HG03095 (cell line): ENCODE results near the gene CLUH.

Source experiments
- ATAC-seq: cut with Tn5 transposase; IDR thresholded peaks from one replicate; pipeline ENCODE4 v1.9.1; 2021; ENCODE audit warnings: moderate library complexity; ENCODE audit not compliant: unreplicated experiment

CLUH gene, protein sequence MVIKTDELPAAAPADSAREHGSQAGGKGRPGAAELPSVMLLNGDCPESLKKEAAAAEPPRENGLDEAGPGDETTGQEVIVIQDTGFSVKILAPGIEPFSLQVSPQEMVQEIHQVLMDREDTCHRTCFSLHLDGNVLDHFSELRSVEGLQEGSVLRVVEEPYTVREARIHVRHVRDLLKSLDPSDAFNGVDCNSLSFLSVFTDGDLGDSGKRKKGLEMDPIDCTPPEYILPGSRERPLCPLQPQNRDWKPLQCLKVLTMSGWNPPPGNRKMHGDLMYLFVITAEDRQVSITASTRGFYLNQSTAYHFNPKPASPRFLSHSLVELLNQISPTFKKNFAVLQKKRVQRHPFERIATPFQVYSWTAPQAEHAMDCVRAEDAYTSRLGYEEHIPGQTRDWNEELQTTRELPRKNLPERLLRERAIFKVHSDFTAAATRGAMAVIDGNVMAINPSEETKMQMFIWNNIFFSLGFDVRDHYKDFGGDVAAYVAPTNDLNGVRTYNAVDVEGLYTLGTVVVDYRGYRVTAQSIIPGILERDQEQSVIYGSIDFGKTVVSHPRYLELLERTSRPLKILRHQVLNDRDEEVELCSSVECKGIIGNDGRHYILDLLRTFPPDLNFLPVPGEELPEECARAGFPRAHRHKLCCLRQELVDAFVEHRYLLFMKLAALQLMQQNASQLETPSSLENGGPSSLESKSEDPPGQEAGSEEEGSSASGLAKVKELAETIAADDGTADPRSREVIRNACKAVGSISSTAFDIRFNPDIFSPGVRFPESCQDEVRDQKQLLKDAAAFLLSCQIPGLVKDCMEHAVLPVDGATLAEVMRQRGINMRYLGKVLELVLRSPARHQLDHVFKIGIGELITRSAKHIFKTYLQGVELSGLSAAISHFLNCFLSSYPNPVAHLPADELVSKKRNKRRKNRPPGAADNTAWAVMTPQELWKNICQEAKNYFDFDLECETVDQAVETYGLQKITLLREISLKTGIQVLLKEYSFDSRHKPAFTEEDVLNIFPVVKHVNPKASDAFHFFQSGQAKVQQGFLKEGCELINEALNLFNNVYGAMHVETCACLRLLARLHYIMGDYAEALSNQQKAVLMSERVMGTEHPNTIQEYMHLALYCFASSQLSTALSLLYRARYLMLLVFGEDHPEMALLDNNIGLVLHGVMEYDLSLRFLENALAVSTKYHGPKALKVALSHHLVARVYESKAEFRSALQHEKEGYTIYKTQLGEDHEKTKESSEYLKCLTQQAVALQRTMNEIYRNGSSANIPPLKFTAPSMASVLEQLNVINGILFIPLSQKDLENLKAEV (N-terminal part only)

DNA sequence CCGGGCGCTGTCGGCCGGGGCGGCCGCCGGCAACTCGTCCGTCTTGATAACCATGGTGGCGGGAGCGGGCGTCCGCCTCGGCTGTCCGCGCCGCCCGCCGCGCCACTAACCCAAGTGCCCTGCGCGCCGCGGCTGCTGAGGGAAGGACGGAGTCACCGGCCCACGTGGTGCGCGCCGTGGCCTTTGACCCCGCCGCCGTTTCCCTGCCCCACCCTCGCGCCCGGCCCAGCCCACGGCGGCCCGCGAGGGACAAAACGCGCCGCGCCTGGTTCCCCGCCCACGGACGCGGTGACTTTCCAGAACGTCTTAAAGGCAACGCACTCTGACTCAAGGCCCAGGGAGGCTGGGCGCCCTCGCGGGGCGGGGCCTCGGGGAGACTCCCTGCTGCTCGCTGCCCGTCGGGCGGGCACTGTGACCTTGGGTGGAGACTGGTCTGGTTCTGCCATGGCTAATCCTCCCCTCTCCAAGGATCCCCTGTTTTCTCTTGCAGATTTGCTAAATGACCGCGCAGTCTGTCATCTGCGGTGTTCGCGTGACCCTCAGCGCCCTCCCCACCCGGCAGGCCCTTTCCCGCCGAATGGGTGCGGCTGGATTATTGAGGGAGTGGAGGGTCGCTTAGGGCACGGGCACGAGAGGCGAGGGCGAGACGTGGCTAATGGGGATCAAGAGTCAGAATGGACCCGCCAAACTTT is at the start of gene CLUH:
TSS of gene CLUH (minus strand) at position 157 of the 692 bp plus-strand sequence. CDS start at position 54, 103 bp downstream.
- peak; percentile 49 for ATAC-seq

DNA sequence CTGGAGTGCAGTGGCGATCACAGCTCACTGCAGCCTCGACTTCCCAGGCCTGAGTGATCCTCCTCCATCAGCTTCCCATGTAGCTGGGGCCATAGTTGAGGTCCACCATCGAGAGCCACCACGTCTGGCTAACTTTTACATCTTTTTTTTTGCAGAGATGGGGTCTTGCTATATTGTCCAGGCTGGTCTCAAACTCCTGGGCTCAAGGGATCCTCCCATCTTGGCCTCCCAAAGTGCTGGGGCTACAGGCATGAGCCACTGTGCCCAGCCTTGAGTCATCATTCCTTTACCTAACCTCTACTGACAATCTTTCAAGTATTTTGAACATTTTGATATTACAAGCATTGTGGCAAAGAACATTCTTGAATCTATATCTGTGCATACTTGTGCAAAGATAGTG is 47.3 kb upstream of the CLUH start:
- ATAC-seq = no peak

DNA sequence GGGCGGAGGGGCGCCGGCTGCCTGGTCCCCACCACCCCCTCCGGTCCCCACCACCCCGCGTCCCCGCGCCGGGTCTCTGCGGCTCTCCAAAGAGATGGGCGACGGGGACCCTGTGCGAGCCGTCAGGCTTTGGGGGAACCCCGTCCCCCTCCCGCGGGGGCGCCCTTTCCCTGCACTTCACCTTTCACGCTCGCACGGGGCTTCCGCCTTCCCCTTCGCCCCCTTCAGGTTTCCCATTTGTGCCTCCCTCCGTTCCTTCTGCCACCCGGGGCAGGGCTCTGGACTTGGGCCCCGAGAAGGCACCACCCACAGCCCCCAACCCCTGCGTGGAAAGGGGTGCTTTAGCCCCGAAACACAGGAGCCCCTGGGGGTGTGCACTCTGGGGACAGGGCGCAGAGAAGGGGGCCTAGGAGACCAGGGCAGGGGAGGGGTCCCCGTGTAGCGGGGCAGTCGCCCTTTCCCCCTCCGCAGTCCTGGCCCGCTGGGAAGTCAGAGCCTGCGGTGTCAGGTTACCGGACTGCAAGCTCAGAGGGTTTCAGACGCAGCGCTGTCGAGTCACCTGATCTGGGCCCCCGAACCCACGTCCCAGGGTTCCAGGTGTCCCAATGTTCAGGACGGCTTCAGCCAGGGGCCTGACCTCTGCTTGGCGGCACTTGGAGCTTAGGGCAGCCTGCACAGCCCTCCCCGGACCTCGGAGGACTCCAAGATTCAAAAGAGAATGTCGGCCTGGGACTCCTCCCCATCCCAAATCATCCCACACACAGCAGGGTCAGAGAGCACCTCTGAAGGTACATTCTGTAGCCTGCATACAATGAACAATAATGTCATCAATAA is 44.5 kb upstream of the CLUH start:
- ATAC-seq = no peak

DNA sequence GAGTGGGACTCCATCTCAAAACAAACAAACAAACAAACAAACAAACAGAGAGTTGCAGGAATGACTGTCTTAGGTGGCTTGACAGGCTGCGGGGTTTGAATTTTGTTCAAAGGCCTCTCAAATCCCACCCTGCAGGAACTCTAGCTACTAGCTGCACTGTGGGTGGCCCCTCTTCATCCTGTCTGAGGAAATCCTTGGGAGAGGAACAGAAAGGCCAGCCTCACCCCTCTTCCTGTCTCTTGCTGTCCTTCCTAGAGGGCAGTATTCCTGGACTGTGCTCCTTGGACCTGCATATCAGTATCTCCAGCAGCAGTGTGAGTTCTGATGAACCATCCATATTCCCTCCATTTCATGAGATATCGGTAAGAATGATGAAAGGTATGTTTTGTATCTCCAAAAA is 39.9 kb upstream of the CLUH start:
- ATAC-seq = no peak

DNA sequence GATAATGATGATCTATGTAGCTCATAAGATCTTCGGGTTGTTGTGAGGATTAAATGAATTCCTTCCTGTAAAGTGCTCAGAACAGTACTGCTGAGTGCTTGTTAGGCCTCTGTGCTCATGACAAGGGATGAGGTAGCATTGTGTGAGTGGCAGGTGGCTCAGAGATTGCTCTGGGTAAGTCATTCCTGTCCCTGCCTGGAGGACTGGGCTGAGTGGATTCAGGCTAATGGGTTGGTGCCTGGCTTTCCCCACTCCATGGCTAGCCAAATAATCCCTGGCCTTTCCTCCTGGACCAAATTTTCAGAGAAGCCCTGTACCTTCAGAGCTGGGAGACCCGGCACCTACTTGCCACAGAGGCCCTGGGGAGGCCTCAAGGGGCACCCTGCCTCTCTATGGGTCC is 39.2 kb upstream of the CLUH start:
- no peak for ATAC-seq

DNA sequence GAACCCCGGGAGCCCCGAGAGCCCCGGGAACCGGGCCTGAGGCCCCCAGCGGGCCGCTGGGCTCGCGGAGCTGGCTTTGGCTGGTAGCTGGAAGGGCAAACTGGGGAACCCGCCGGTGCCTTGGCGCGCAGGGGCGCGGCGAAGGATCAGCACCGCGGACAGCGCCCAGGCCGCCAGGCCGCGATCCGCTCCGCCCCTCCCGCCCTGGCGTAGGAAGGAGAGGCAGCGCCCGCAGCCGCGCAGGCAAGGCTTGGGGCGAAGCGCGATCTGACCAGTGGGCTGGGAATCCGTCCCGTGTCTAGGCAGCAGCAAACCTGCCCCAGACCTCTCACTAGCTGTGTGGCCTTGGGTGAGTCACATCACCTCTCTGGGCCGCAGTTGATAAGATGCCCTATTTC is 38.2 kb upstream of the CLUH start:
- no peak for ATAC-seq

DNA sequence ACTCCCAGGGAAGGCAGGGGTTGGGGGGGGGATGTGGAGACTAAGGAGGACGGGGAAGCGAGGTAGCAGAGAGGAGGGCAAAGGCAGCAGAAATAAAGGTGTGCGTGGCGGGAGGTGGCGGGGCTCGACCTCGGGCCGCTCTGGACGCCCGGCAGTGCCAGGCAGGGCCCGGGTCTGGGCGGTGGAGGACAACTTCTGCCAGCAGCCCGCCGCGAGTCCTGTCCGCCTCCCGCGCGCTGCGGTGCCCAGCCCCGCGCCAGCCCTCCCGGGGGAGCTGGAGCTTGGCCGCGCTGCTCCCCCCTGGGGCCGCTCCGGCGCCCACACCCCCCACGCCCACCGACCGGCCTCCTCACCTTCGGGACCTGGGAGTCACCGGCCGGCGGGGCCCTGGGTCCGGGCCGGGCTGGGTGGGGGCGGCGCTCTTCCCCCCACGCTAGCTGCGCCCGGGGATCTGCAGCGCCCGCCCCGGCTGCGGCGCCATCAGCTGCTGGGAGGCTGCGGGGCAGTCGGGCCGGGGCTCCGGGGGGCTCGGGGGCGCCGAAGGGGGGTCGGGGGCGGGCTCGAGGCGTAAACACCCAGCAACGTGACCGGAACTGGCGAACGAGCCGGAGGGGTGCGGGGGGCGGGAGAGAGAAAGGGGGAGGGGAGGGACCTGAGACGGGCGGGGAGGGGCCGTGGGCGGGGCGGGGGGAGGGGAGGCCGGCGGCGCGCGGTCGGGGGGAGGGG is 37.7 kb upstream of the CLUH start, which contains the start of gene CCDC92B:
TSS of gene CCDC92B (minus strand) at position 595 of the 726 bp plus-strand sequence. CDS start 14,507 bp downstream, outside the sequence.
- ATAC-seq = no peak

DNA sequence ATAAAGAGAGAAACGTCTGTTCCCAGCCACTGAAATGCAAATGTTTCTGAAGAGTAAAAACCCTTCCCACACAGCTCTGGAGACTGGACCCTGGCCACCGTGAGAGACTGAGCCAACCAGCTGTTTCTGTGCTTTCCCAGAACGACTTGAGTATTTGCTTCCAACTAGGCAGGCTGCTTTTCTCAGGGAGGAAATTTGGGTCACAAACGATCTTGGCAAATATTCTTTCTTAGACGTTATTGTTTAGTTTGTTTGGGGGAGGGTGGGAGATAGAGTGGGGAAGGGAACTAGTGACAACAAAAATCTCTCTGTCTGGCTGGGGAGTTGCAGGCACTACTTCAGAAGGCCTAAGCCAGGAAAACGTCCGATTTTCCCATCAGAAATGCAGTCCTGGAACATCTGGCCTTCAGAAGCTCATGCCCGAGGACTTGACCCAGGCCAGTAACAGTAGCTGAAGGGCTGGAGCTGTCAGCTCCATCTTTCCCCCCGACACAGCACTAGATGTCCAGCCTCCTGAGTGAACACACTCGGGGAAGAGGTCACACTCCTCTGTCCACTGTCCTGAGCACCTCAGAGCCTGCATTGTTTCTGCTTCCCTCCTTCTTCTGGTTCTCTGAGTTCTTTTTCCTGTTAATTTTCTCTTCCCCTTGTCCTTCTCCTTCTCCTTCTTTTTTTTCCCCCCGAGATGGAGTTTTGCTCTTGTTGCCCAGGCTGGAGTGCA is 33.9 kb upstream of the CLUH start:
- no peak for ATAC-seq

DNA sequence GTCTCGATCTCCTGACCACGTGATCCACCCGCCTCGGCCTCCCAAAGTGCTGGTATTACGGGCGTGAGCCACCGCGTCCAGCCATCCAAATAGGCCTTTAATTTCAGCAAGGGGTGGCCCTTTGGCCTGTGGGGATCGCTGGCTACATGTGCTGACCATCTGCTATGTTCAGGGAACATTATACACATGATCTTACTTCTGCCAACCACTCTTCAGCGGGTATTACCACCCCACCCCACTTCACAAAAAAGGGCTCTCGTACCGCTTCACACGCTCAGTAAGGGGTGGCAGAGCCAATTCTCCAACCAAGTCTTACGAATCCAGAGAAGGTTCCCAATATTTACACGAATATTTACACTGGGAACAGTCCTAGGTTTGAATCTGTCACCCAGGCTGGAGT is 26.1 kb upstream of the CLUH start:
- ATAC-seq = no peak

DNA sequence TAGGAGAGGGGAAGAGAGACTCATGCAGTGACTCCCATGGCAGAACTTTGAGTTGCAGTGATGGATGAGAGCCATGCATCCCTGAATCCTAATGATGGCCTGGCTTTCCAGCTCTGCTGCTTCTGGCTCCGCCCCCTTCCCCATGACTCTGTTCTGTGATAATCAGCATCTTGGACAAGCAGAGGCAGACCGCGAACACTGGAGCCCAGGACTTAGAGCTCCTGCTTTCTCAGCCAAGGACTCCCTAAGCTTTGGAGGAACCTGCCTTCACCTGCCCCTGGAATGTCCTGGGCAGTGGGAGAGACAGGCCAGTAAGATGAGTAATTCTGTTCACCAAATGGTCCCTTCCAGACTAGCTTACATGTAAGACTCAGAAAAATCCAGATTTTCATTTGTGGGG is 25.4 kb upstream of the CLUH start:
- ATAC-seq = no peak

DNA sequence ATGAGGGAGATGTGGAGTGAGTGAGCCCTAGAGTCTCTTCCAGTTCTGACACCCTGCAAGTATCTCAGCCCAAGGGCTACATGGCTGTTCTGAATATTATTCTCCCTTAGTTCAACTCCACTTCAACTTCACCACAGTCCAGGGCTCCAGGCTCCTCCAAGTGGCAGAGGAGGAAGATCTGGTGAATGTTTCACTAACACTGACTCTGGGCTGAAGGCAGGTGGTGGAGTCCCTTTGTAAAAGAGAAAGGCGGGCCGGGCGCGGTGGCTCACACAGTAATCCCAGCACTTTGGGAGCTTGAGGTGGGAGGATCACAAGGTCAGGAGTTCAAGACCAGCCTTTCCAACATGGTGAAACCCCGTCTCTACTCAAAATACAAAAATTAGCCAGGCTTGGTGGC is 24.3 kb upstream of the CLUH start:
- ATAC-seq = no peak

DNA sequence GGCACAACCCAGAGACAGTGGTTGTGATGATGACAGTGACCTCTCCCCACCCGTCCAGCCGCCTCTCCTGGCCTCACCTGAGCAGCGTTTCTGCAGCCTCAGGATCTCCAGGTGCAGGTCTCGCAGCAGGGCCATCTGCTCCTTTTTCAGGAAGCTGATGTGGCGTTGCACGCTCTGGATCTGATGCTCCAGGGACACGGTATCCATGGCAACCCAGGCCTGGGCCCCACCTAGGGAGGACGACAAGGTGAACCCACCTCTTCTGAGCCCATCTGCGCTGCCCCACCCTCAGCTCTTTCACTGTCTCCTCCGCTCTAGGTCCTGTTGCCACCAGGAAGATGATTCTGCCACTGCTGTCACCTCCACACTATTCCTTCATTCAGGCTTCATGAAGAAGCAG is 23.4 kb upstream of the CLUH start:
- ATAC-seq = no peak

DNA sequence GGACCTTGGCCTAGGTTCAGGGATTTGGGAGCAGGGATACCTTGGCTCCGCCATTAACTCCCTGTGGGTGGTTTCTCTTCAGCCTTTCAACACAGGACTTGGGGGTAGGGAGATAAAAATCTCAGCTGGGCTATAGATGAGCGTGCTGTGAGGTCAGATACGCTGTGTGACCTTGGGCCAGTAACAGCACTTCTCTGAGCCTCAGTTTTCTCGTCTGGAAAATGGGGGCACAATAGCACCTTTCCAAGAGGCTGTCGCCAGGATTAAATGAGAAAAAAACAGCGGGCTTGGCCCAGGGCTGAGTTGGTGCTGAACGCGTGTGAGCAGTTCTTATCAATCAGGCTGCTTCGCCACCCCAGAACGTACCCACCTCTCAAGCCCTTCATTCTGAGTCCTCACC is 20.2 kb upstream of the CLUH start:
- ATAC-seq = no peak

DNA sequence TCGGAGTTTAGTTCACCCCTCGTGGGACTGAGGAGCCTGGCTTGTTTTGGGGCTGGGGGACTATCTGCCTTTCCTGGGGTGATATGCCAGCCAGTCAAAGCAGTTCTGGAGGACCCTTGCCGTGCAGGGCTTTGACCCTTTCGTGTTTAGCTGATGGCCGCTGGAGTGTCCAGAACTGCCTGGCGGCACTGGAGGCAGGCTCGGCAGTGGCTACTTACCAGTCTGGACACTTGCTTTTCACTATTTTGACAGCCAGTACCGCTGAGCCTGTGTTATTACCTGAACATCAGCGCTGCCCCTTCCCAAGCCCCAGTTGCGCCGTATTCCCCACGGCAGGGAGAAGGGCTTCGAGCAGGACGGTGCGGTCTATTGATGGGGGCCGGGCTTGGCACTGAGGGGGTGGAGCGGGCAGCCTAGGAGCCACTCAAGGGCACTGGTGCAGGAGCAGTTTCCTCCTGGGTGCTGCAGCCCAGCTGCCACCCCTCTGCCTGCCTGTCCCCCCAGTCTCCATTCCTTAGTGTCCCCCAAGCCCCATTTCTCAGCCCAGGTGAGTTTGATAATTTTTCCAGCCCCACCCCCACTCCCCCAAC is 19.3 kb upstream of the CLUH start:
- ATAC-seq = no peak

DNA sequence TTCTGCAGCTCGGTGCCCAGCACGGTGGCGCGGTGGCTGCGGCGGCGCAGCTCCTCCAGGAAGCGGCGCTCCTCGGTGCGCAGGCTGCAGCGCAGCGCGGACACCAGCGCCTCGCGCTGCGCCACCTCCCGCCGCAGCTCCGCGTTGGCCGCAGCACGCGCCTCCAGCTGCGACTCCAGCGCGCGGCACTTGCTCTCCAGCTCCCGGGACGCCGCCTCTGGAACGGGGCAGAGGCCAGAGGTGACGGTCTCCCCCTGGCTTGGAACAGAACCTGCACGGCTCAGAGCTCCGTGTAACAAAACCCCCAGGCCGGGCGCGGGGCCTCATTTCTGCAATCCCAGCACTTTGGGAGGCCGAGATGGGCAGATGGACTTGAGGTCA is 13.2 kb upstream of the CLUH start:
- ATAC-seq = no peak

DNA sequence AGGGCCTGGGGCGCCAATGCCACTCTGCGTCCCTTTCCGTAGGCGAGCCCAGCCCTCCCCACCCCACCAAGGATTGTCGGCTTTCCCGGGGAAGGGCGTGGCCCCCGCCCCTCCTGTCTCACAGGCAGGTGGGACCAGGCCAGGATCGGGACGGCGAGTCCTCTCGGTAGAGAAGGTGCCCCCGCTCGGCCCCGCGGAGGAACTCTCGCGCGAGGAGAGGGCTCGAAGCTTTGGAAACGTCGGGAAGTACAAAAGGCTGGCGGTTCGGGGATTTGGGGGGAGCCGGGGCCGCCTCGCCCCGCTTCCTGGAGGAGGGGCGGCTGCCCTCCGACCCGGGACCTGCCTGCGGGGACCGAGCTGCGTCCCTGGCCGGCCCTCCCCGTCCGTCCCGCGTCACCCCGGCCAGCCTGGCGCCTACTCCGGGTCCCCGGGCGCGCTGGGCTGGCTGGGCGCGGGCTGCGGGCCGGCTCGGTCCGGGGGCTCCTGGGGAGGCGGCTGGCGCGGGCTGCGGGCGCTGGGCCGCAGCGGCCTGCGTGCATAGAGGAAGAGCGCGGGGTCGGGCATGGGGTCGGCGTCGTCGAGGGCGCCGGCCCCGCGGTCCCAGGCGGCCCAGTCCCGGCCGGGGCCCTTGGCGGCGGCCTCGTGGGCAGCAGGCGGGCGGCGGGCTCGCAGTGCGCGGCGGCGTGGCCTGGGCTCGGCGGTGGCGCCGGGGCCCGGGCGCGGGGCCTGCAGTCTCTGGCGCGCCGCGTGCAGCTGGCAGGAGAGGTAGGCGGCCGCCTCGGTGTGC is 12.6 kb upstream of the CLUH start:
- no peak for ATAC-seq

DNA sequence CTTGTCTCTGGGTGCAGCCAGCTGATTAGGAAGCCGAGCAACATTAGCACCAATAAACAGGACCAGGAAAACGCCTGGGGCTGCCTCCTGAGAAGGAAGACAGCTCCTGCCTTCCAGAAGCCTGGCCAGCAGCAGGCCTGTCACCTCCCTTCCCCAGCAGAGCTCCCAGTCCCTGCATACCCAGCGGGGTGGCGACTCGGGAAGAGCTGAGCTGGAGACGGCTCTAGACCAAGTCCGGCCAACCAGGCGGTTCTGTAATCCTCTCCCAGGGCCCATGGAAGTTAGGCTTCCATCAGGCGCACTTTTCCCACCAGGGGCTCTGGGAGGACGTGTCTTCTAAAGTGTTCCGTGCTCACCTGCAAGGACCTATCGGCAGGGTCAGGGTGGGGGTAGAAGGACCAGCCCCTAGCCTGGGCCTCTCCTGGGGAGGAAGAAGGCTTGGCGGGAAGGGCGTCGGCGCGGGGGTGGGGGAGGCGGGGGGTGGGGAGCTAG is 12.0 kb upstream of the CLUH start:
- ATAC-seq = no peak
